Activated CD8-positive, alpha-beta memory T cell treated with anti-CD3 and anti-CD28 coated beads for 36 hours (primary cell): ENCODE results near the gene ALDH9A1. TPM values are rescaled to one million over a fixed set of nuclear protein-coding genes. Genes with fewer than 3 reads are reported as not detected.
"Not testable (repeated sequence)": the region's sequence is repeated elsewhere in the genome, so short reads cannot be mapped to it uniquely, and the experiment has no call there.

Experiments
- CTCF ChIA-PET: fragments of 350-600 bp; sonication (Branson Sonifier 250); formaldehyde crosslinking; loops from one replicate; lab custom pipeline; 2021; ENCODE audit warnings: antibody characterized with exemption; lab: Charles Lee
- POLR2A ChIA-PET: fragments of 350-600 bp; sonication (Branson Sonifier 250); formaldehyde crosslinking; loops from one replicate; lab custom pipeline; 2021; ENCODE audit warnings: antibody characterized with exemption; lab: Charles Lee
- total RNA-seq, 2 experiments: library from RNA; stranded (reverse); gene quantifications; one replicate each; pipeline ENCODE4 v1.2.3, GENCODE V29; 2021

Gene ALDH9A1
- total RNA-seq, 2 experiments from 2014 or later, result 40.3 to 40.7 TPM

DNA sequence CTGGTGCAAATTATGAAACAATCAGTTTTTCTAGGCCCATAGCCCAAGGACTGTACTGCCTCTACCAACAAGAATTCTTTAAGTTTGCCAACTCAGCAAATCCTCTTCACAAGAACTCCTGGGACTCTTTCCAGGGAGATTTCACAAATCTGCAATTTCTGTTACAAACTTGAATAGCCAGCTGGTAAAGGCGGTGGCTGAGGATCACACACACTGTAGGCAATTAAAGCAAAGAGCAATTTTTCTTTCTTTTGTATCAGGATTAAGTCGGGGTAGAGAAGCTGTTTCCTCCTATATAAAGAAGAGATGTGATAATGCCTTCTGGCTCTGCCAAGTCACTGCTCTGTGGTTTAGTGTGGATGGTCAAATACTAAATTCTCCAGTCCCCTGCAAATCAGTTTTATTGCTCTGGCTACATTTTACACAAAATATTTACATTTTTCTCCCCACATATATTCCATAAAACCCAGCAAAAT is 1.7 kb downstream of the ALDH9A1 start:
- POLR2A ChIA-PET, result no interaction called here

DNA sequence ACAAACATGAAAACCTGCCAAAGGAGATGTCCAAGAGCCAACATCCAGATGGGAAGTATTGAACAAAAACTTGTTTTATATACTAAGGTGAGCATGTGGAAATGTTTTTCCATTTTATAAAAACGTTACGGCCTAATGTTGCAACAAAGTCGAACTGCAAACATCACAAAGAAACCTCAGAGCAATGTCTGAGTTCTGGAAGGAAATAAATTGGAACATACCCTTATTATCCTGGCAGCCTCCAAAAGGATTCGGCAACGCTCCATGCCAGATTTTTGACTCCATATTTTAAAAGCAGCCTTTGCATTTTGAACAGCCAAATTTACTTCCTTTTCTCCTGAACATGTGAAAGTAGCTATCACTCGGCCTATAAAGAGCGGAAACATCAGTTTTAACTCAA is 3.3 kb downstream of the ALDH9A1 start:
- POLR2A ChIA-PET, result no interaction called here
- CTCF ChIA-PET, result no interaction called here

More for the DNA sequence above, 1.7 kb downstream of the ALDH9A1 start:
- CTCF ChIA-PET, result interaction anchor here (1.9 to 2.4 kb wide), 2 partner anchors 97 to 217 kb away, joined by 6 to 7 read pairs; no protein-coding TSS in a partner anchor

DNA sequence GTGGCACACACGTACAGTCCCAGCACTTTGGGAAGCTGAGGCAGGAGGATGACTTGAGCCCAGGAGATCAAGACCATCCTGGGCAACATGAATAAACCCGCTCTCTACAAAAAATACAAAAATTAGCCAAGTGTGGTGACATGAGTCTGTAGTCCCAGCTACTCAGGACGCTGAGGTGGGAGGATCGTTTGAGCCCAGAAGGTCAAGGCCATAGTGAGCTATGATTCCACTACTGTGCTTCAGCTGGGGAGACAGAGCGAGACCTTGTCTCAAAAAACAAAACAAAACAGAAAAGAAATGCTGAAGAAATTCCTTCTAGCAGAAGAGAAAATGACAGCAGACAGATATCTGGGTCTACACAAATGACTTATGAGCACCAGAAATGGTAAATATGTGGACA is 10.3 kb downstream of the ALDH9A1 start:
- CTCF ChIA-PET, result no interaction called here
- POLR2A ChIA-PET, result no interaction called here

DNA sequence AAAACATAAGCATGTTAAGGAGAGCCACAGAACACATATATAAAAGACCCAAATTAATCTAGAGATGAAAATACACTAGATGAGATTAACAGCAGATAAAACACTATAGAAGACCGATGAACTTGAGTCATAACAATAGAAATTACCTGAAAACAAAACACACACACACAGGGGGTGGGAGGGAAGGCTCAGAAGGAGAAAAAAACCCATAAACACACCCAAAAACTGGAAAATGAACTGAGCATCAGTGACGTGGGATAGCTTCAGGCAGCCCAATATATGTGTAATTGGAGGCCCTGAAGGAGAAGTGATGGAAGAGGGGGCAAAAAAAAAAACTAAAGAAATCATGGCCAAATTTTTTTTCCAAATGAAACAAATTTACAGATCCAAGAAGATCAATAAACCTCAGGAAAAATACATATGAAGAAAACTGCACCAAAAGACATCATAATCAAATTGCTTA is 11.4 kb downstream of the ALDH9A1 start:
- POLR2A ChIA-PET, result no interaction called here
- CTCF ChIA-PET, result interaction anchor here (0.8 to 1.4 kb wide), 2 partner anchors 9 to 11 kb away, joined by 3 to 4 read pairs; partner anchors contain the start of gene ALDH9A1

DNA sequence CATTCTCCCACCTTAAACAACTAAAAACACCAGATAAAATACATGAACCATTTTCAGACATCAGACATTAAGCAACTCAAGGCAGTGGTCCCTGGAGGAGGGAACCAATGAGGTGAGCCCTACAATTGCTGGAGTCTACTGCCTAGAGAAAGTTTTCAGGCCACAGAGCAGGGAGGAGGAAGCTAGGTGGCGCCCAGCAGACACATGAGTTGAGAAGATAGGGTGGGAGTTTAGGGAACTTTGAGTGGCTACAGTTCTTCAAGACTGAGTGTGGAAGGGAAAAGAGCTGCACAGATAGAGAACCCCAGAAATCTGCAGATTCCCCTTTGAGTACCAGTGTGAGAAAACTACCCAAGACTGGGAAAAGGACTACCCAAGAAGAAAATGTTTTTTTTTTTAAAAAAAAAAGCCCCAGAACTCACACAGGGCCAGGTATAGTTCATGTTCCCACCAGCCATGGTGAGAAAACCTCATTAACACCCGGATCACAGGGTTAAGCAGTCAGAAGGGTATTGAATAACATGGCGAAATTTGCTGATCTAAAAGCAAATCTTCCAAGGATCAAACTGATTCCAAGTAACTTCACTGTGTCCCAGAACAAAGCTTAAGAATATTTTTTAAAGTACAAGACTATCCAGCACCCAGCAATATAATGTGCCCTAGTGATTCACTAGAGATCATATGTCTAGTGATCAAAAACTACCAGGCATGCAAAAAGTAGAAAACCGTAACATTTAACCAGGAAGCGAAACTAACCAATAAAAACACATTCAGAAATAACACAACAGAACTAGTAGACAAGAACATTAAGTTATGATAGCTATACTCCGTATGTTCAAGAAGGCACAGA is 12.0 kb downstream of the ALDH9A1 start:
- POLR2A ChIA-PET, result no interaction called here
- CTCF ChIA-PET, result interaction anchor here (0.8 to 1.4 kb wide), 2 partner anchors 9 to 12 kb away, joined by 3 to 4 read pairs; partner anchors contain the start of gene ALDH9A1

DNA sequence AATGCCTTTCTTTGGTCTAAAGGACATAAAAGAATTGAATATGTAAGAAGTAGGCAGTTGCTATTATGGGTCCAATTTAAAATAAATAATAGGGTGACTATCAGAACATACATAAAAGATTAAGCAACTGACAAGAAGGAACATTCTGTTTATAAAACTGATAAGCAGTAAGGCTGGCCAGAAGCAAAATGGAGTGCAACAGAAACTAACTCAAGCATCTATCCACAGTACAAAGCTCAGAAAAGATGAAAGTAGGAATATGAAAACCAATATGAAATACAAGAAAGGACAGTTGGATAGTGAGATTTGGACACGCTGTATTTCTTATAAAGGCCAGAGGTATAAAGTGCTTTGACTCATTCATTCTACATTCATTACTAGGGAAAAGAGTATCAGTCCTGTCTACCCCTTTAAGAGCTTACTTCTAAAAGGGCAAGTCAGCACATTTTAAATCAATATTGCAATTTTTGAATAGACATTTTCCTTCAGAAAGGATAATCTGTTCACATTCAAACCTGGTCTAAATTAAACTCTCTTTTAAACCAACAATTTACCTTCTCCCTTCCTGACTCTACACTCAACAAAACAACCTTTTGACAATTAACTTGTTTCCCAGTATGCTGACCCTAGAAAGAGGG is 14.4 kb downstream of the ALDH9A1 start:
- ChIA-PET POLR2A (no interaction called here), CTCF (no interaction called here)

DNA sequence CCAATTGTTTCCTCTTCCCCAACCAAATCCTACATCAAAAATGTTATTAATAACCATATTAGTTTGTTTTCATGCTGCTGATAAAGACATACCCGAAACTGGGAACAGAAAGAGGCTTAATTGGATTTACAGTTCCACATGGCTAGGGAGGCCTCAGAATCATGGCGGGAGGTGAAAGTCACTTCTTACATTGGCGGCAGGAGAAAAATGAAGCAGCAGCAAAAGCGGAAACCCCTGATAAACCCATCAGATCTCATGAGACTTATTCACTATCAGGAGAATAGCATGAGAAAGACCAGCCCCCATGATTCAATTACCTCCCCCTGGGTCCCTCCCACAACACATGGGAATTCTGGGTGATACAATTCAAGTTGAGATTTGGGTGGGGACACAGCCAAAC is 17.6 kb downstream of the ALDH9A1 start:
- CTCF ChIA-PET, result not testable (repeated sequence)
- POLR2A ChIA-PET, result interaction anchor here (0.7 kb wide), 1 partner anchor 10 kb away, joined by 3 read pairs; no protein-coding TSS in a partner anchor

DNA sequence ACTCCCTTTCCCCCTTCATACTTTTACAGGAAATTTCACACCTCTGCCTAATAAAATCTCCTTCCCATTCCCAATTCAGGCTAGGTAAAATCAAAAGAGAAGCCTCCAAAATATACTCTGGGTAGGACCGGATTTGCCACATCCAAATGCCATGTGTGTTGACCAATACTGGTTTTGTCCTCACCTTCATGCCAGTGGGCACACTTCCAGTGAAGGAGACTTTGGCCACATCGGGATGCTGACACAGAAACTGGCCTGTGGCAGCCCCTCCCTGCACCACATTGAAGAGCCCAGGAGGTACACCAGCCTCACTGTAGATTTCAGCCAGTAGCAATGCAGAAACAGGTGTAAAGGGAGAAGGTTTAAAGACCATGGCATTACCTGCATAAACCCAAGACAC is 18.1 kb downstream of the ALDH9A1 start:
- CTCF ChIA-PET, result no interaction called here

DNA sequence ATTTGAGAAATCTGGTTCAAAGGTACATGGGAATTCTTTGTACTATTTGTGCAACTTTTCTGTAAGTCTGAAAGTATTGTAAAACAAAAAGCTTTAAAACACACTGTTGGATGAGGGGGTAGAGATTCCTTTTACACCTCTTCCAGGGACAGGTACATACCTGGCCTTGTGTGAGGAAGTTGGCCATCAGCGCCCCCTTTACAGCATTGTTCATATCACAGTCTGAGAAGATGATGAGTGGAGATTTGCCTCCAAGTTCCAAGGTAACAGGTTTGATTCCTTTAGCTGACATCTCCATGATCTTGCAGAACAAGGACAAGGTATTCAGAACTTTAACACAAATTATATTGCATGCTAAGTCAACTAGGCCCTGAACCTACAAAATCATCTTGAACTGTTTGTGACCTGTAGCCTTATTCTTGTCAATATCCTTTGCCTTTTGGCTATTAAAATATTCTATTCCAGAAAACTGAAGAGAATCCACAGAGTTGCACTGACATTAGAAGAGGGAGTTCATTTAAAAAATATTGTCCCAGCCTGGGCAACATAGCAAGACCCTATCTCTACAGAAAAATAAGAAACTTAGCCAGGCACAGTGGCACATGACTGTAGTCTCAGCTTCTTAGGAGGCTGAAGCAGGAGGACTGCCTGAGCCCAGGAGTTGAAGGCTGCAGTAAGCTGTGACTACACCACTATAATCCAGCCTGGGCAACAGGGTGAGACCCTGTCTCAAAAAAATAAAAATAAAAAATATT is 18.9 kb downstream of the ALDH9A1 start:
- ChIA-PET CTCF (no interaction called here), POLR2A (no interaction called here)

More for the DNA sequence above, 18.1 kb downstream of the ALDH9A1 start:
- POLR2A ChIA-PET, result no interaction called here

DNA sequence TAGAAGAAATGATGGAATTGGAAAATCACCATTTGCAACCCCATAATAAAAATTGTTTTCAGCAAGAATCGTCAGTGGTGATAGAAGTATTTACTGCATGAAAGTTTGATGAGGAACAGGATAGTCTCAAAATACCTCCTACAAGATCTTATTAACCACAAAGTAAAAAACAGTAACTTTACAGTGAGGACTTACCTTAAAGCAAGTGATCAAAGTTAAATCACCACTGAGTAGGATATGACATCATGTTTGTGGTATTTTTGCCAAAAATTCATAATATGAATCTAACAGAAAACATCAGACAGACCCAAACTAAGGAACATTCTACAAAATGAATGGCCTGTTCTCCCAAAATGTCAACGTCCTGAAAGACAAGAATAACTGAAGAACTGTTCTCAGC is 19.9 kb downstream of the ALDH9A1 start:
- CTCF ChIA-PET, result no interaction called here
- POLR2A ChIA-PET, result no interaction called here

DNA sequence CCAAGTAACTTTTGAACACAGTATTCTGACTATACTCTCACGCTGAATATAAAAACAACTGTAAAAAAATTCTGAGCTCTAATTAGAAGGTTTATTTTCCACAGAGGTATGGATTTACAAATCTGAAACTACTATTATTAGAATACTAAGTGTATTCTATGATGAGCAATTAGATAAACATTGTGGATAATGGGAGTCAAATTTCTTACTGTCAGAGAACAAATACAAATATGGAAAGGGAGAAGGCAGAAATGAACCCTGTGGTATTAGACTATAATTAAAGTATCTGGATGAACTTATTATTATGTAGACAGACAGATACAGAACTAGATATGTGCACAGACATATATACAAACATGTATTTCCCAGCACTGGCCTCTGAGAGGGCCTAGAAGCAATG is 22.6 kb downstream of the ALDH9A1 start:
- ChIA-PET POLR2A (no interaction called here), CTCF (no interaction called here)

DNA sequence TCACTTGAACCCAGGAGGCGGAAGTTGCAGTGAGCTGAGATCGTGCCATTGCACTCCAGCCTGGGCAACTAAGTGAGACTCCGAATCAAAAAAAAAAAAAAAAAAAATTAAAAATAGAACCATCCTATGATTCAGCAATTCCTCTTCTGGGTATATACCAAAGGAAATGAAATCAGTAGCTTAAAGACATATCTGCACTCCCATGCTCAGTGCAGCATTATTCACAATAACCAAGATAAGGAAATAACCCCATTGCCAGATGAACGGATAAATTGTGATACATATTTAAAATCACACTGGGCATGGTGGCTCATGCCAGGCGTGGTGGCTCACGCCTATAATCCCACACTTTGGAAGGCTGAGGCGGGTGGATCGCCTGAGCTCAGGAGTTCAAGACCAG is 23.8 kb downstream of the ALDH9A1 start:
- ChIA-PET CTCF (no interaction called here), POLR2A (no interaction called here)

DNA sequence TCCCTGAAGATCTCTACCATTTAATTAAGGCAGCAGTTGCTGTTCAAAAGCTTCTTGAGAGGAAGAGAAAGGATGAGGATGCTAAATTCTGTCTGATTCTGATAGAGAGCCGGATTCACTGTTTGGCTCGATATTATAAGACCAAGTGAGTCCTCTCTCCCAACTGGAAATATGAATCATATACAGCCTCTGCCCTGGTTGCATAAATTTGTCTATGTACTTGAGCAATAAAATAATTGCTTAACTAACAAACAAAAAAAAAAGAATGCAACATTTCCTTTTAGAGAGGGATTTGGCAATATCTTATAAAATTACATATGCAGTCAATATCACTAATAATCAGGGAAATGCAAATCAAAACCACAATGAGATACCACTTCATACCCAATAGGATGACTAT is 26.8 kb downstream of the ALDH9A1 start:
- ChIA-PET CTCF (no interaction called here), POLR2A (no interaction called here)

DNA sequence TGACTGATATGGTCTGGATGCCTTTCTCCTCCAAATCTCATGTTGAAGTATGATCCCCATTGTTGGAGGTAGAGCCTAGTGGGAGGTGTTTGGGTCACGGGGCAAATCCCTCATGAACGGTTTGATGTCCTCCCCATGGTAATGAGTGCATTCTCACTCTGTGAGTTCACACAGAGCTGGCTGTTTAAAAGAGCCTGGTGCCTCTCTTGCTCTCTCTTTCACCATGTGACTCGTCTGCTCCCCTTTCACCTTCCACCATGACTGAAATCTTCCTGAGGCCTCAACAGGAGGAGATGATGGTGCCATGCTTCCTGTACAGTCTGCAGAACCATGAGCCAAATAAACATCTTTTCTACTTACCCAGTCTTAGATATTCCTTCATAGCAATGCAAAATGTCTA is 30.2 kb downstream of the ALDH9A1 start:
- ChIA-PET POLR2A (no interaction called here), CTCF (no interaction called here)

DNA sequence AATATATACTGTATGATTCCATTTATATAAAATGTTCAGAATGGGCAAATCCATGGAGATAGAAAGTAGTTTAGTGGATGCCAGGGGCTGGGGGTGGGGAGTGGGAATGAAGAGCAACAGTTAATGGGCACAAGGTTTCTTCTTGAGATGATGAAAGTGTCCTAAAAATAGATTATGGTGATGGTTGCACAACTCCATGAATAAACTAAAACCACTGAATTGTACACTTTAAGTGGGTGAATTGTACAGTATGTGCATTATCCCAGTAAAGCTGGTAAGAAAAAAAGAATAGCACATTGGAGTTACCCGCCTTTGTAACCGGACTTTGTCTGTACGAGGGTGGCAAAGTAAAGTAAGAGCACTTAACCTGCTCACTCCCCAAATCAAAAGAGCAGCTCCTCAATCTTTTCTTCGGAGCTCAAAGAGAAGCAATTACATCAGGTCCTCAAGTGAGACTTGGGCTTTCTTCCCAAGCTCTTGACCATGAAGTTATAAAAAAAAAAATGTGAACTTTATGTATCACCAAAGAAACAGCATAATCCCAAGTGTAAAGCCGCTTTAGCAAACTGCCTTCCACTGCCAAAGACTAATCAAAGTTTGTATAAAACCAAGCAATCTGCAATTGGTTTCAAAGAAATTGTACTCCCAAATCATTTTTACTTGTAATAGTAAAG is 32.1 kb downstream of the ALDH9A1 start:
- ChIA-PET CTCF (no interaction called here), POLR2A (no interaction called here)

DNA sequence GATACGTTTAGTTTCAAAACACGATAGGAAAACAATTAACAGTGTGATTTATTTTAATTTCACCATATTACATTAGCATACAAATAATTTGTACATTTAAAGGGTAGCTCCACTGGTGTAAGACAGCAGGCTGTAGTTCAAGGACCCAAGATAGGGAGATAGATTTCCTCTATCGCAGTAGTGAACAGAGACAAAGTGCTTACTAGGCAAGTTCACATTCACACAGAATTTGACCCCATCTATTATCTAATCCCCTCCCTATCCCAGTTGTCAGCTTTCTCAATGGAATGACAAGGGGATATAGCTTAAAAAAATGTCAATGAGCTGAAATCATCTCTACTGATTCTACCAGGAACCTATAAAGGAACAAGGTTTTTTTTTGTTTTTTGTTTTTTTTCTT is 36.2 kb downstream of the ALDH9A1 start:
- CTCF ChIA-PET, result no interaction called here
- POLR2A ChIA-PET, result no interaction called here

DNA sequence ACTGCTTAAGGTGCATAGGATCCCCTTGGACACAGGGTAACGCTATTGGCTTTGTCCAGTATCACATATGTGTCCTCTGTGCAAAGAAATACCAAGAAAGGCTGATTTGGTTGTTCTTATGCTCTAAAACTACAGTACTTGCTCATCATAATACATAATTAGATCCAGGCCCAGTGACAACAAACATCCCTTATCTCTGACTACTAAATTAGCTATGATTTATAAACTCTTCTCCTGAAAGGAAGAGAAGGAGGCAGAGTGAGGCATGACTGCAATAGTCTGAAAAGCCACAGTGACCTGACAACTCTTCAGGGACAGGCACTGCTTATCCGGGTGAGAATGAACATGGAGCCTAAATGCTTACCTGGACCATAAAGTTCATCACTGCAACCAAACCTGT is 36.7 kb downstream of the ALDH9A1 start:
- CTCF ChIA-PET, result no interaction called here

DNA sequence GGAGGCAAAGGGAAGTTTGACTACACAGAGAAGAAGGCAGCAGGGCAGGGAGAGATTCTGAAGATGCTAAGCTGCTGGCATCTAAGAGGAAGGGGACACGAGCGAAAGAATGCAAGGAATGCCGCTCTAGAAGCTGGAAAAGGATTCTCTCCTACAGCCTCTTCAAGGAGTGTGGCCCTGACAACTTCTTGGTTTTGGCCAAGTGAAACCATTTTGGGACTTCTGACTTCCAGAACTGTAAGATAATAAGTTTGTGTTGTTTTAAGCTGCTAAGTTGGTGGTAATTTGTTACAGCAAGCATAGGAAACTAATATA is 38.8 kb downstream of the ALDH9A1 start:
- ChIA-PET CTCF (no interaction called here), POLR2A (no interaction called here)

More for the DNA sequence above, 36.7 kb downstream of the ALDH9A1 start:
- POLR2A ChIA-PET, result no interaction called here

DNA sequence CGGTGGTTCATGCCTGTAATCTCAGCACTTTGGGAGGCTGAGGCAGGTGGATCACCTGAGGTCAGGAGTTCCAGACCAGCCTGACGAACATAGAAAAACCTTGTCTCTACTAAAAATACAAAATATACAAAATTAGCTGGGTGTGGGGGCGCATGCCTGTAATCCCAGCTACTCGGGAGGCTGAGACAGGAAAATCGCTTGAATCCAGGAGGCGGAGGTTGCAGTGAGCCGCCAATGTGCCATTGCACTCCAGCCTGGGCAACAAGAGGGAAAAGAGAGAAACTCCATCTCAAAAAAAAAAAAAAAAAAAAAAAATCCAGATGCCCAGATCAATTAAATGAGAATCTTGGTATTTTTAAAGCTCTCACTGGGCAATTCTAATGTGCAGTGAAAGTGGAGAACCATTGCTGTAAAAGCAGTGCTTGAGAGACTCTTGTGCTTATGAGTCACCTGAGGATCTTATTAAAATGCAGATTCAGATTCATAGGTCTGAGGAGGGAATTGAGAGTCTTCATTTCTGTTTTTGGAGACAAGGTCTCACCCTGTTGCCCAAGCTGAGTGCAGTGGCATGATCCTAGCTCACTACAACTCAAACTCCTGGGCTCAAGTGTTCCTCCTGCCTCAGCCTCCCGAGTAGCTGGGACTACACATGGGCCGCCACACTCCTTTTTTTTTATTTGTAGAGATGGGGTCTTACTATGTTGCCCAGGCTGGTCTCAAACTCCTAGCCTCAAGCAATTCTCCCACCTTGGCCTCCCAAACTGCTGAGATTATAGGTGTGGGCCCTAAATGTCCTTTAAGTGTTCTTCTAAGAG is 39.4 kb downstream of the ALDH9A1 start:
- CTCF ChIA-PET, POLR2A ChIA-PET: not testable (repeated sequence)
